ENCODE results near the gene OCA2. TPM values are rescaled to one million over a fixed set of nuclear protein-coding genes. Genes with fewer than 3 reads are reported as not detected.
"Not testable (repeated sequence)": the region's sequence is repeated elsewhere in the genome, so short reads cannot be mapped to it uniquely, and the experiment has no call there.

The OCA2 gene
- total RNA-seq, 2 donors from 2014 or later = 0.14 TPM; not detected in 1

DNA sequence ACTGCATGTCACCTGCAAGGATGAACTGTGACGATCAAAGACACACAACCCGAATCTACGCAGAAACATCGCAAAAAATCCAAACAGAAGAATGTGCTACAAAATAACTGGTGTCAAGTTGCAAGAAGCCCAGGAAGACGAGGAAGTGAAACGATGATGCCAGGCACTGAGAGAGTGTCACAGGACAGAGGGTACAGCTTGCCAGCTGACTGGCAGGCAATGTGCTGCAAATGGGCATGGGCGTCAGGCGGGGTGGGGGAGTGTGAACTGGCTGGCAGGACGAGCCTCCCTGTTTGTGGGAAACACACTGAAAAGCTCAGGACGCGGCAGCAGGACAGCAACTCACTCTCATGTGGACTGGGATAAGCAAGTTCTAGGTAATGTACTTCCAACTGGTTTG is 28.9 kb upstream of the OCA2 start:
- Mint-ChIP-seq H3K36me3 (ENCODE audit: insufficient read depth in 2 of 2) (peaks cover 1 to 7% of the 10 kb centered on the region in 2 donors), H3K9me3 (no peaks in the 10 kb centered on the region), H3K27ac (no peak overlapping the region), H3K27me3 (ENCODE audit: low read depth) (no peaks in the 10 kb centered on the region), H3K4me3 (no peak overlapping the region), H3K4me1 (ENCODE audit: low read depth) (no peaks in the 10 kb centered on the region)
- ATAC-seq (replicated peaks in 1 of 2) (no peak), DNase-seq (no peak)

DNA sequence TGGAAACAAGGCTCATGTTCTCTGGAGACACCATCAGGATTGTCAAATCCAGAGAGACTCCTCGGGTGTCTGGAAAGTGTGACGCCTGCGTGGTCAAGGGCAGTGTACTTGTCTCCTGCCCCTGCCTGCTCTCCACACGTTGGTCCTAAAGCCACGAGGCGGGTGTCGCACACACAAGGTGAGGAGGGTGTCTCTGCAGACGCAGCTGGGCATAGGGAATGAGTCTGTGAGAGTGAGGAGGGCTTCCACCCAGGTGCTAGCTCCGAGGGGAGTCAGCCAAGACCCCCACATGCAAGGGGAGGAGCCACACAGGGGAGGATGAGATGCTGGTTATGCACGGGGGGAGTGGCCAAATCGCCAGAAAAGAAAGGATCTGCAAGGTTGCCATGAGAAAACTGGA is 27.9 kb upstream of the OCA2 start:
- Mint-ChIP-seq H3K4me1 (ENCODE audit: low read depth) (no peaks in the 10 kb centered on the region), H3K27ac (no peak overlapping the region), H3K27me3 (ENCODE audit: low read depth) (no peaks in the 10 kb centered on the region), H3K4me3 (no peak overlapping the region), H3K36me3 (ENCODE audit: insufficient read depth in 2 of 2) (peaks cover 0 to 7% of the 10 kb centered on the region in 2 donors), H3K9me3 (no peaks in the 10 kb centered on the region)
- DNase-seq (no peak), ATAC-seq (replicated peaks in 1 of 2) (no peak)

- Mint-ChIP-seq H3K4me3 (no peak overlapping the region), H3K36me3 (ENCODE audit: insufficient read depth in 2 of 2) (peaks cover 0 to 7% of the 10 kb centered on the region in 2 donors), H3K27ac (no peak overlapping the region), H3K27me3 (ENCODE audit: low read depth) (no peaks in the 10 kb centered on the region), H3K4me1 (ENCODE audit: low read depth) (no peaks in the 10 kb centered on the region), H3K9me3 (no peaks in the 10 kb centered on the region)
- DNase-seq (peak in 1 of 2 donors; percentile 24), ATAC-seq (replicated peaks in 1 of 2) (no peak)
These were observed 26.8 kb upstream of the OCA2 start for GRCh38 chr15:28125673-28126651.

DNA sequence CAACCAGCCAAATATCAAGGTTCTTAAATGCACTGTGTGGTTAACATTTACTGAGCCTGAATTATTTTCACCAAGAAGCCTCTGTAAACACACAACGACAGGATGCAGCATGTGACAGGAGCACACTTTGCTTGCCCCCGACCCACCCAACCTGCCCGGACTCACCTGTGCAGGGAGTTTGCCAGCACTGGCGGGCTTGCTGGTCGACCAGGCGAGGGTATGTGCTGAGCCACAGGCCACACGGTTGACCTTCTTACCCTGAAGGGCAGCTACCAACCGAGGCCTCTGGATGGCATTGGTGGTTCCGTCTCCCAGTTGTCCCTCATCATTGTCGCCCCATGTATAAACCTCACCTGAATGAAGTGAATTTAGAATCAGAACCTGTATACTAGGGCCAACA is 25.7 kb upstream of the OCA2 start:
- Mint-ChIP-seq H3K9me3 (no peaks in the 10 kb centered on the region), H3K4me1 (ENCODE audit: low read depth) (no peaks in the 10 kb centered on the region), H3K27me3 (ENCODE audit: low read depth) (no peaks in the 10 kb centered on the region), H3K27ac (no peak overlapping the region), H3K4me3 (no peak overlapping the region), H3K36me3 (ENCODE audit: insufficient read depth in 2 of 2) (peaks cover 0 to 4% of the 10 kb centered on the region in 2 donors)
- DNase-seq (no peak), ATAC-seq (replicated peaks in 1 of 2) (no peak)

- ATAC-seq (replicated peaks in 1 of 2) (peak in 1 of 2 donors; percentile 56), DNase-seq (peak; percentile 49 to 63)
- Mint-ChIP-seq H3K9me3 (no peaks in the 10 kb centered on the region), H3K4me3 (no peak overlapping the region), H3K27ac (no peak overlapping the region), H3K4me1 (ENCODE audit: low read depth) (no peaks in the 10 kb centered on the region), H3K27me3 (ENCODE audit: low read depth) (no peaks in the 10 kb centered on the region), H3K36me3 (ENCODE audit: insufficient read depth in 2 of 2) (peaks cover 0 to 4% of the 10 kb centered on the region in 2 donors)
These were observed 24.4 kb upstream of the OCA2 start for GRCh38 chr15:28123408-28124023.

- no peaks in the 10 kb centered on the region for H3K4me1 Mint-ChIP-seq (ENCODE audit: low read depth)
- H3K4me3 Mint-ChIP-seq = no peak overlapping the region
- no peaks in the 10 kb centered on the region for H3K27me3 Mint-ChIP-seq (ENCODE audit: low read depth)
- H3K36me3 Mint-ChIP-seq (ENCODE audit: insufficient read depth in 2 of 2) = peaks cover 0 to 2% of the 10 kb centered on the region in 2 donors
- DNase-seq (no peak), ATAC-seq (replicated peaks in 1 of 2) (no peak)
- no peaks in the 10 kb centered on the region for H3K9me3 Mint-ChIP-seq
- H3K27ac Mint-ChIP-seq = no peak overlapping the region
These were observed 23.2 kb upstream of the OCA2 start for GRCh38 chr15:28122038-28122949.

- H3K4me1 Mint-ChIP-seq (ENCODE audit: low read depth); H3K4me3 Mint-ChIP-seq: not testable (repeated sequence)
These were observed 22.5 kb upstream of the OCA2 start for GRCh38 chr15:28121577-28121976.

DNA sequence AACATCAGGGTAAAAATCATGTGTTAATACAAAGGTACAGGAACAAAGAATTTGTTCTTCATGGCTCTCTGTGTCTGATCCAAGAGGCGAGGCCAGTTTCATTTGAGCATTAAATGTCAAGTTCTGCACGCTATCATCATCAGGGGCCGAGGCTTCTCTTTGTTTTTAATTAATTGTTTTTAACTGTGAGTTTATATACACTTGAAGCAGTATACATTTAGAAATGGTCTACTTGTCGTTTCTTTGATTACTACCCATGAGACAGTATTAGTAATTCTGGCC is 21.2 kb upstream of the OCA2 start:
- no peaks in the 10 kb centered on the region for H3K4me1 Mint-ChIP-seq (ENCODE audit: low read depth)
- H3K36me3 Mint-ChIP-seq (ENCODE audit: insufficient read depth in 2 of 2) = peaks cover 0 to 2% of the 10 kb centered on the region in 2 donors
- DNase-seq = no peak
- H3K9me3 Mint-ChIP-seq = no peaks in the 10 kb centered on the region
- H3K4me3 Mint-ChIP-seq = no peak overlapping the region
- ATAC-seq (replicated peaks in 1 of 2) = no peak
- H3K27me3 Mint-ChIP-seq (ENCODE audit: low read depth) = no peaks in the 10 kb centered on the region
- no peak overlapping the region for H3K27ac Mint-ChIP-seq

More at GRCh38 chr15:28121577-28121976, 22.5 kb upstream of the OCA2 start:
- not testable (repeated sequence) for H3K27ac Mint-ChIP-seq; H3K27me3 Mint-ChIP-seq (ENCODE audit: low read depth); DNase-seq; H3K36me3 Mint-ChIP-seq (ENCODE audit: insufficient read depth in 2 of 2); ATAC-seq (replicated peaks in 1 of 2); H3K9me3 Mint-ChIP-seq

DNA sequence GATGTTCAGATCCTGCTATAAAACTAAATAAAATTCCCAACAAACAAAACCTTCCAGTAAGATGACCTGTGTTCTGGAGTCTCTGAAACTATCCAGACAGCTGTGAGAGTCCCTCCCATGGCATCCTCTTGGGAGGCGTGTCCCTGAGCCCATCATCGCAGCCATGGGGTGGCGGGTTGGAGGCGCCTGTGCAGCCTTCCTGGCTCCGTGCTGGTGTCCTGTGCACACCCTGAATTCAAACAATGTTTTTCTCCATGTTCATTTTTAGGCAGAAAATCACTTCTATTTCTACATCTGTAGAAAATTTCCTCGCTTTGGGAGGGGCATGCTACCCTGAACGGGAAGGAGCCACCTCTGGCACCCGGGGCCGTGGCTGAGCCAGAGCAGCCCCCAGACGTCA is 19.4 kb upstream of the OCA2 start:
- Mint-ChIP-seq H3K9me3 (no peaks in the 10 kb centered on the region), H3K4me3 (no peak overlapping the region), H3K27me3 (ENCODE audit: low read depth) (no peaks in the 10 kb centered on the region), H3K36me3 (ENCODE audit: insufficient read depth in 2 of 2) (peaks cover 0 to under 1% of the 10 kb centered on the region in 2 donors), H3K27ac (no peak overlapping the region), H3K4me1 (ENCODE audit: low read depth) (no peaks in the 10 kb centered on the region)
- DNase-seq (no peak), ATAC-seq (replicated peaks in 1 of 2) (no peak)

DNA sequence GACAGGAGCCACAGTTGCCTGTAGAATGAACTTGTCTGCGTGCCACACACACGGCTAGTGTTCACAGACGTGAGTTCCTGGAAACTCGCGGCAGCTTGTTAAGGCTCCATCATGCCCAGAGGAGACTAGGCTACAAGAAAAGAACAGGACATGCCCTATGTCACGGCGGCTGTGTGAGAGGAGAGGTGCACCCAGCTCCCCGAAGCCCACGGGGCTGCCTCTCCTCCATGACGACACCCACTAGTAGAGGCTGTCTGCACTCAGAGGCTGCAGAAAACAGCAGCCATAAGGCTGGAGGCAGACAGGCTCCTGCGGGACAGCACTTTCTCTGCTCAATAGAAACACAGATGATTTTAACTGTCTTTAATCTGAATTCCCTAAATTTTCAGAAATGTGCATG is 19.0 kb upstream of the OCA2 start:
- H3K9me3 Mint-ChIP-seq = no peaks in the 10 kb centered on the region
- DNase-seq = no peak
- no peak overlapping the region for H3K4me3 Mint-ChIP-seq
- no peak overlapping the region for H3K27ac Mint-ChIP-seq
- ATAC-seq (replicated peaks in 1 of 2) = no peak
- no peaks in the 10 kb centered on the region for H3K27me3 Mint-ChIP-seq (ENCODE audit: low read depth)
- no peaks in the 10 kb centered on the region for H3K4me1 Mint-ChIP-seq (ENCODE audit: low read depth)
- no peaks in the 10 kb centered on the region for H3K36me3 Mint-ChIP-seq (ENCODE audit: insufficient read depth in 2 of 2)

GRCh38 chr15:28117432-28117990 is 18.4 kb upstream of the OCA2 start:
- Mint-ChIP-seq H3K4me3 (no peak overlapping the region), H3K4me1 (ENCODE audit: low read depth) (no peaks in the 10 kb centered on the region), H3K27ac (no peak overlapping the region), H3K36me3 (ENCODE audit: insufficient read depth in 2 of 2) (no peaks in the 10 kb centered on the region), H3K27me3 (ENCODE audit: low read depth) (no peaks in the 10 kb centered on the region), H3K9me3 (no peaks in the 10 kb centered on the region)
- DNase-seq (no peak), ATAC-seq (replicated peaks in 1 of 2) (no peak)

GRCh38 chr15:28116521-28117431 is 17.7 kb upstream of the OCA2 start:
- ATAC-seq (replicated peaks in 1 of 2) = no peak
- no peaks in the 10 kb centered on the region for H3K4me1 Mint-ChIP-seq (ENCODE audit: low read depth)
- H3K36me3 Mint-ChIP-seq (ENCODE audit: insufficient read depth in 2 of 2) = no peaks in the 10 kb centered on the region
- DNase-seq = no peak
- no peaks in the 10 kb centered on the region for H3K27me3 Mint-ChIP-seq (ENCODE audit: low read depth)
- no peak overlapping the region for H3K4me3 Mint-ChIP-seq
- no peak overlapping the region for H3K27ac Mint-ChIP-seq
- H3K9me3 Mint-ChIP-seq = no peaks in the 10 kb centered on the region
